Uterus (tissue), 4 donors: ENCODE results near the gene PGAM2. TPM values are rescaled to one million over a fixed set of nuclear protein-coding genes. Genes with fewer than 3 reads are reported as not detected.

ENCODE experiments used
- DNase-seq, 2 donors: peaks; one replicate each; pipeline ENCODE4 v3.0.0-alpha.2; 2019 to 2020
- H3K27ac ChIP-seq, 2 donors: fragments of 200-600 bp; sonication (generic); 1 replicate in 1 of 2; 2 replicates in 1 of 2; pipeline ENCODE4 v1.5.1; 2016 to 2018
- H3K27me3 ChIP-seq, 2 donors: fragments of 200-600 bp; sonication (generic); one replicate each; pipeline ENCODE4 v1.5.1; 2018 to 2019; ENCODE audit warnings: control low read depth in 1 of 2
- H3K36me3 ChIP-seq, 2 donors: fragments of 200-600 bp; sonication (generic); one replicate each; pipeline ENCODE4 v1.5.1; 2019; ENCODE audit warnings: control low read depth in 1 of 2
- H3K4me1 ChIP-seq, 2 donors: fragments of 200-600 bp; sonication (generic); one replicate each; pipeline ENCODE4 v1.5.1; 2018 to 2019; ENCODE audit warnings: control low read depth in 1 of 2
- H3K4me3 ChIP-seq, 2 donors: fragments of 200-600 bp; sonication (generic); 1 replicate in 1 of 2; 2 replicates in 1 of 2; pipeline ENCODE4 v1.5.1; 2018 to 2019; ENCODE audit warnings: mild to moderate bottlenecking in 1 of 2
- H3K9me3 ChIP-seq, 2 donors: fragments of 200-600 bp; sonication (generic); one replicate each; pipeline ENCODE4 v1.5.1; 2019; ENCODE audit warnings: control low read depth in 1 of 2
- CTCF ChIP-seq, 4 experiments: fragments of 200-600 bp in 2 of 4; fragments of 450-650 bp in 2 of 4; sonication (generic) in 2 of 4; IDR thresholded peaks; one replicate each; pipeline ENCODE4 v1.5.1; 2016 to 2019; ENCODE audit warnings: antibody characterized with exemption in 4 of 4, mild to moderate bottlenecking in 2 of 4, moderate library complexity in 1 of 4
- POLR2A ChIP-seq, 2 donors: fragments of 450-650 bp; IDR thresholded peaks; one replicate each; pipeline ENCODE4 v1.6.1; 2016; ENCODE audit warnings: antibody characterized with exemption in 2 of 2, mild to moderate bottlenecking in 1 of 2, moderate library complexity in 1 of 2
- intact Hi-C: fragments of 100-400 bp; cut with DNase I; formaldehyde crosslinking; loops from one replicate; pipeline ENCODE4 v1.15.1; 2023; ENCODE audit warnings: low total_unique reads
- total RNA-seq, 4 donors: library from RNA; depleted of rRNA in 3 of 4; stranded (reverse); fragments of >200 nt in 3 of 4; gene quantifications; one replicate each; pipeline versions ENCODE4 v1.1.0 to v1.2.4, GENCODE V29; 2014 to 2023
- donor health status: DM: yes; HTN: yes; CAD: no.

PGAM2 gene
- total RNA-seq, 4 donors from 2014 or later: 0.76 to 1.4 TPM; not detected in 2

DNA sequence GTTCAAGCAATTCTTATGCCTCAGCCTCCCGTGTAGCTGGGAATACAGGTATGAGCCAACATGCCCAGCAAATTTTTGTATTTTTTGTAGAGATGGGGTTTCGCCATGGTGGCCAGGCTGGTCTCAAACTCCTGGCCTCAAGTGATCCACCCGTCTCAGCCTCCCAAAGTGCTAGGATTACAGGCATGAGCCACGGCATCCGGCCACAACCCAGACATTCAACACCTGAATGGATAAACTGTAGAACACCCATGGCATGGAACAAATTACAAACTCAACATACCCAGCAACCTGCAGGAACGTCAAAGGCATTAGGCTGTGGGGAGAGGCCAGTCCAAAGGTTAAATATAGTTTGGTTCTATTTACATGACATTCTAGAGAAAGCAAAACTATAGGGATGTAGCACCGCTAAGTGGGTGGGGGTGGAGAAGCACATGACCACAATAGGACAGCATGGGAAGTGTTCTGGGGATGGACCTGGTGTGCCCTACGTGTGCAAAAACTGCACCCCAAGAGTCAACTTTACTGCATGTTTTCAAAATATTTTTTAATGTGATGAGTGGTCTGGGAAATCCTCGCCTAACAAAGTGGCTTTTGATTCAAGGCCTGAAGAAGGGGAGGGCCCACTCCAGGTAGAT is 6.5 kb upstream of the PGAM2 start:
- no peak for DNase-seq
- no peaks in the 10 kb centered on the region for H3K36me3 ChIP-seq
- TF ChIP-seq POLR2A (IDR thresholded peaks at IDR 0.05) (no peak), CTCF (IDR thresholded peaks at IDR 0.05) (no peak)
- no peaks in the 10 kb centered on the region for H3K27me3 ChIP-seq
- intact Hi-C loops: no loop called here
- H3K4me1 ChIP-seq: peaks cover 0 to 7% of the 10 kb centered on the region in 2 donors
- H3K27ac ChIP-seq: peak overlapping the region in 1 of 2 donors; percentile 41
- H3K4me3 ChIP-seq: no peak overlapping the region
- H3K9me3 ChIP-seq: no peaks in the 10 kb centered on the region

DNA sequence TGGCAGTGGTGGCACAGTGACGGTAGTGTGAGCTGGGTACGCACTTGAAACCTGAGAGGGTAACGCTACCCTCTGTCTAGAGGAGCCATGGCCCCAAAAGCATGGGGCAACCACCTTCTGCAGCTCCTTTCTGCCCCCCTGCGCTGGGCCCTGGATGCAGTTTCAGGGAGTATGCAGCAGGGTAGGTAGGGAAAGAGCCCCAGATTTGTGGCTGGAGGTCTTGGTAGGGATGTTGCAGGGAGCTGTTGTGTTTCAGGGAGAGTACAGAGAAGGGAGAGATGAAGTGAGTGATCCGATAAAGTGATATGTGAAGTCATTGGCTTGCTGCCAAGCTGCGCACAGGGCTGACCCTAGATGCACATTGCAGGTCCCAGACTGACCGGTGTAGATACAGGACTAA is 2.7 kb upstream of the PGAM2 start:
- no peak overlapping the region for H3K27ac ChIP-seq
- intact Hi-C loops: no loop called here
- H3K36me3 ChIP-seq: no peaks in the 10 kb centered on the region
- H3K27me3 ChIP-seq: no peaks in the 10 kb centered on the region
- no peak for DNase-seq
- H3K4me3 ChIP-seq: no peak overlapping the region
- peaks cover 0 to 16% of the 10 kb centered on the region in 2 donors for H3K4me1 ChIP-seq
- no peaks in the 10 kb centered on the region for H3K9me3 ChIP-seq
- TF ChIP-seq CTCF (IDR thresholded peaks at IDR 0.05) (no peak), POLR2A (IDR thresholded peaks at IDR 0.05) (no peak)

DNA sequence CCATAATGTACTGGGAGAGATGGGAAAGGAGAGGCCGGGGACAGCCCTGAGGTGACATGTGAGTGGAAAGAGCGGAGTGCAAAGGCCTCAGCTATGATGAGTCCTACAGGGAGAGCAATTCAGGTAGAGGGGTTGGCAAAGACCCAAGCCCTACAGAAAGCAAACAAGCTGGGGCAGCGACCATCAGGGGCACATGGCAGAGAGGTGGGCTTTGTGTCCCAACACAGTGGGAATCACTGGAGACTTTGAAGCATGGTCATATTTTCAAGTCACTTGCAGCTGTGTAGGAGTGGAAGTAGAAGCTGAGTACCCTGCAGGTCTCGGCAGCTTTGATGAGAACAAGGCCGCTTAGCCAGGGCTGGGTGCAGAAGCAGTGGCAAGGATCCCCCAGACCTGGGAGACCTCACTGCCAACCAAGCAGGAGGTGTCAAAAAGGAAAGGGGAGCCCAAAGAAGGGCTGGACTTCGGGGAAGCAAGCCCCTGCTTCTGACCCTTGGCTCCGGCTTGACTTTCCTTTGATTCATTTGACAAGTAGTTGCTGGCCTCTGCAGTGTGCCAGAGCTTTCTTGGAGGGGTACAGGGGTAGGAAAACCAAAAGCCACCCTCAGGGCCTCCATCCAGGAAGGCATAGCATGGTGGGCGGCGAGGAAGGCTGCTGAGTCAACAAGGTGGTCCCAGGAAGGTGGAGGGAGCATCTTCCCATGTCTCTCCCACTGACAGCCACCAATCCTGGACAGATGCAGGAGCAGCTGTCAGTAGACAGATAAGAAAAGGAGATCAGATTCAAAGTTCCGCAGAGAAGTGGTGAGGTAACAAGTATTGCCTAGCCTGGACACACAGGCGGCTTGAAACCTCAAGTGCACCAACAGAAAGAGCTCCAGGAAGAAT is 1.9 kb upstream of the PGAM2 start:
- peaks cover 0 to 9% of the 10 kb centered on the region in 2 donors for H3K4me1 ChIP-seq
- H3K4me3 ChIP-seq: no peak overlapping the region
- intact Hi-C loops: no loop called here
- TF ChIP-seq POLR2A (IDR thresholded peaks at IDR 0.05): no peak
- no peak for TF ChIP-seq CTCF (IDR thresholded peaks at IDR 0.05)
- no peak for DNase-seq
- no peaks in the 10 kb centered on the region for H3K27me3 ChIP-seq
- H3K9me3 ChIP-seq: no peaks in the 10 kb centered on the region
- no peaks in the 10 kb centered on the region for H3K36me3 ChIP-seq
- H3K27ac ChIP-seq: no peak overlapping the region

DNA sequence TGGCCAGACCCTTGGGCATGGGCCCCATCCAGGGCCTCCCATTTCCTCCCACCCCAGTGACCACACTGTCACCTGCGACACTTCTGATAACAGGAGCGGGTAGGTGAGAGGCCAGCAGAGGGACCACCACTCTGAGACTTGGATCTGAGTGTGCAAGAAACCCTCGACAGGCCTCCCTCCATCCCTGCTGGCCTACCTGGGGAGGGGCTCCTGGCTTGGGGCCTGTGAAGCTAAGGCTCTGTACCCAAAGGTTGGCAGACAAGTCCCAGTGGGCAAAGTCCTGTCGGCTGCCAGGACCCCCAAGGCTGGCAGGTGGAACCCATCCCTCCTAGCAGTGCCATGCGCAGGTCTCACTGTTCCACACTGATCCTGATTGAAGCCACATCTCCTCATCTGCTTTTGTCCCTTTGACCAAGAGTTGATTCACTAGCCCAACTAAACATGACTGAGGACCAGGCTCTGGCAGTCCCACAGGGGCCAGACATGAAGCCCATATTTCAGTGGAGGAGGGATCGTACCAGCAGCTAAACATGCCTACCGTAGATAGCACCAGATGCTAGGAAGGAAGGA is 1.2 kb upstream of the PGAM2 start:
- Histone ChIP-seq H3K4me1 (peaks cover 0 to 9% of the 10 kb centered on the region in 2 donors), H3K27ac (no peak overlapping the region), H3K36me3 (no peaks in the 10 kb centered on the region), H3K27me3 (no peaks in the 10 kb centered on the region), H3K4me3 (no peak overlapping the region), H3K9me3 (no peaks in the 10 kb centered on the region)
- DNase-seq: no peak
- intact Hi-C loops: no loop called here
- TF ChIP-seq POLR2A (IDR thresholded peaks at IDR 0.05) (no peak), CTCF (IDR thresholded peaks at IDR 0.05) (no peak)

DNA sequence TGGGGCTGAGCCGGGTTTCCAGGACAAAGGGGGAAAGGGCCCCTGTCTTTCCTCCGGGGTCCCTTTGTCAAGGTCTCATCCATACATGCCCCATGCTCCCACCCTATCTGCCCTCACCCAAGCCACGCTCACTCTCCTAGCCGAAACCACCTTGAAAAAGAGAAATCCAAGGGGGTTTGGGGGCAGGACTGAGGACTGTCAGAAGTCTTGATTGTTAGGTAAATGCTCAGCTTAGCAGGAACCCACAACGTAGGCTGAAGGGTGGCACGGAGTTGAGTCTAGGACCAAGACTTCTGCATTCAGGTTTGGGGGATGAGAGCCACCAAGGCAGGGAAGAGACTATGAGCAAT is 719 bp upstream of the PGAM2 start:
- intact Hi-C loops: no loop called here
- Histone ChIP-seq H3K27me3 (no peaks in the 10 kb centered on the region), H3K9me3 (no peaks in the 10 kb centered on the region), H3K4me1 (peaks cover 0 to 9% of the 10 kb centered on the region in 2 donors), H3K36me3 (no peaks in the 10 kb centered on the region), H3K27ac (no peak overlapping the region), H3K4me3 (no peak overlapping the region)
- TF ChIP-seq CTCF (IDR thresholded peaks at IDR 0.05) (no peak), POLR2A (IDR thresholded peaks at IDR 0.05) (no peak)
- no peak for DNase-seq
